ENCODE data around the gene PTPRK. TPM values are rescaled to one million over a fixed set of nuclear protein-coding genes. Genes with fewer than 3 reads are reported as not detected.

The PTPRK gene
- total RNA-seq, 1 donor from 2014 or later, result 13.0 TPM

GRCh38 chr6:128064540-128064895, 455.9 kb downstream of the PTPRK start:
- ATAC-seq, result no peak

- ATAC-seq, result no peak
Observed at GRCh38 chr6:128063850-128064539, 456.4 kb downstream of the PTPRK start.

DNA sequence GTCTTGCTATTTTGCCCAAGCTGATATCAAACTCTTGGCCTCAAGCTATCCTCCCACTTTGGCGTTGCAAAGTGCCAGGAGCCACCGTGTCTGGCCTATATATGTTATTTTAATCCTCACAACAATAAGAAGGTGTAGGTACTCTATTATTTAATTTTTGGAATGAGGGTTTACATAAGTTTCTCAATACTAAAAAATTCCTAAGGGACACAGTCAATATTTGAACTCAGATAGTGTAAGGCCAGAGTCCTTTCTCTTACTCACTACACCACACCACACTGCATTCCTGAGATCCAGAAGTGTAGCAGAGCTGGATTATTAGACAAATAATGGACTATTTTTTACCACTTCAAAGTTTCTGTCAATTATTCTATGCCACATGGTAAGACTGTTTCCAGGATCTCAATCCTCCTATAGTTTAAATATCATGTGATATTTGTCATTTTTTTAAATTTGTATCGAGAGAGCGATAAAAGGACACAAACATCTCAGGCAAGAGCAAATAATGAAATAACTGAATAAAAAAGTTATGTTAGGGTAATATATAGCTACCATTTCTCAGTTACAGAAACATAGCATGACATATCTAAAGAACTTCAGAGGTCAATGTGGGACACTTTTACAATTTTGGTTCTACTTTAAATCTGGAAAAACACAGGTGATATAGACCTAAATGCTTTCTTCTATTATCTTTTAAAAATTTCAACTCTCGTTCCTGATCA, 457.4 kb downstream of the PTPRK start:
- no peak for ATAC-seq

DNA sequence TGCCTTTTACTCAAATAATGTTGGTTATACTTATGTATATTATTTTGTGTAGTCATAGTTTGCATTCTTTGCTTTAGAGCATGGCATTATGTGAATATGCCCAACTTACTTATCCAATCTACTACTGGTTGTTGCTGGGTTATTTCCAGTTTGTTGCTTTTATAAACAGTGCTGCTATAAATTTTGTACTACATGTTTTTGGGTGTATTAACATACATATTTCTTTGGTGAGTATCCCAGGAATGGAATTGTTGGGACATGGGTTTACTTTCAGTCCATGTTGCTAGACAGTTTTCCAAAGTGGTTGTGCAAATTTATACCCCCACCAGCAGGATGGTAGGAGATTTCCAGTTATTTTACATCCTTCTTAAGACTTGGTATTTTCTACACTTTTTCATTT, 462.5 kb downstream of the PTPRK start:
- ATAC-seq, result no peak

DNA sequence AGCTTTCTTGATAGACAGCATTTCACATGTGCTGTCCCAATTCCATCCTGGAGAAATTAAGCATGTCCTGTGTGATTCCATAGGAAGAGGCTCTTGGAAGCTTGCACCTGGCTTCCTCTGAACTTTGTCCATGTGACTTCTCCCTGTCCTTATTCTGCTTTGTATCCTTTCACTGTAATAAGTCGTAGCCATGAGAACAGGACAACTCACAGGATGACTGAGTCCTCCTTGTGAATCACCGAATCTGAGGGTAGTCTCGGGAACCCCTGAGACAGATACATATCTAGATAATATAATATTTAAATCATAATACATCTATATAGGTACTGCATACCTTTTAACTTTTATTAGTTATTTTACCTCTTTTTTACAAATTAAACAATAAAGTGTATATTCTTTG, 462.9 kb downstream of the PTPRK start:
- ATAC-seq, result no peak

GRCh38 chr6:128053109-128053508, 467.3 kb downstream of the PTPRK start:
- ATAC-seq, result no peak

DNA sequence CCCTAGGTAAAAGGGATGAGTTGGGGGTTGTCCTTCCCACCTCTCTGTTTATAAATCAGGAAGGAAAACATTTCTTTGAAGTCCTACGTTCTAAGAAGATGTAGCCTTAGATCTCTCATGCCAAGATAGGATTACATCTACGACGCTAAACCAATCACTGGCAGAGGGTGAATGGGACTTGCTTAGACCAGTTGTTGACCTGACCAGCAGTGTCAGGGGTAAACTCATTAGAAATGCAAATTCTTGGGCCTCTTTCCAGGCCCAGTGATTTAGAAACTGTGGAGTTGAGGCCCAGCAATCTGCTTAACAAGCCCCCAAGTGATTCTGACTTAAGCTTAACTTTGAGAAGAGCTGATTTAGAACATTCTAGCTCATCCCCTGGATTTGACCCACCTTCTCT, 472.4 kb downstream of the PTPRK start:
- ATAC-seq, result no peak

DNA sequence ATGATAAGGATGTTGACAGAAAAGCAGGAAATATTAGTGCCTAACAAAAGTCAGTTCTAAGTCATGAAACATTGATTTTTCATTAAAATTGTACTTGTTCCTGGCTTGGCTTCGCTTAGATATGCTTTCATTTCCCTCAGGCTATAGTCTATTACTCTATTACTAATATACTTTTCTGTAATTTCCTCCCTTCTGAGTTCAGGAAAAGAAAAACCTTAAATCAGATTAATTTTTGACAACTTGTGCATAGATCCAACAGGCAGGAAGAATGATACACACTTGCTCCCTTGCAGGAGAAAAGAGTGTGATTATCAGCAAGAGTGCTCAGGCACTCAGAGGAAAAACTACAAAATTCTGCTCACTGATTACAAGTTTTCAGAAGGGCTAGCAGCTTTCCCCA, 474.4 kb downstream of the PTPRK start:
- ATAC-seq, result no peak

- ATAC-seq, result no peak
Observed at GRCh38 chr6:128039543-128039942, 480.9 kb downstream of the PTPRK start.

DNA sequence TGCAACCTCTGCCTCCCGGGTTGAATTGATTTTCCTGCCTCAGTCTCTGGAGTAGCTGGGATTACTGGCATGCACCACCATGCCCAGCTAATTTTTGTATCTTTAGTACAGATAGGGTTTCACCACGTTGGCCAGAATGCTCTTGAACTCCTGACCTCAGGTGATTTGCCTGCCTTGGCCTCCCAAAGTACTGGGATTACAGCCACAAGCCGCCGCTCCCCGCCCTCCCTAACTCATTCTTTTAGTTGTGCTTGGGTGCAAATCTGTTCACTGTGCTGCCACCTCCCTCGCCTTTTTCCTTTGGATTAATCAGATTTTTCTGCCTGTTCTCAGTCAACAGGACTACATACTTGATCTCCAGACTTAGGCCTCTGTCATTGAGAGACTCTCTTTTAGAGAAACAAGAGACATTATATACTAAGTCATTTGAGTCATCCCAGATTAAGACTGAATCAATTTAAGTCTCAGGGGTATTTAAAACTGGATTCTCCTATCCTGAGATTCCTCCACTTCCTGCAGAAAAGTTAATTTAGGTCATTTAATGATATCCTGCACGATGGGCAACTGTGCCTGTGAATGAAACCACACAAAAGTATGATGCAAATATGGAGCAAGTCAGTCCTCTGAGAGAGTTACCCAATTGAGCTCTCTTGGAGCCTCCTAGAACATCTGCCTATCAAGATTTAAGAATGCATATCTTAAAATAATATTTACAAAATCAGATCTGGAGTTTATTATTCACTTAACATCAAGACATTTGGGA, 483.4 kb downstream of the PTPRK start:
- no peak for ATAC-seq

- no peak for ATAC-seq
Observed at GRCh38 chr6:128033156-128033555, 487.2 kb downstream of the PTPRK start.

DNA sequence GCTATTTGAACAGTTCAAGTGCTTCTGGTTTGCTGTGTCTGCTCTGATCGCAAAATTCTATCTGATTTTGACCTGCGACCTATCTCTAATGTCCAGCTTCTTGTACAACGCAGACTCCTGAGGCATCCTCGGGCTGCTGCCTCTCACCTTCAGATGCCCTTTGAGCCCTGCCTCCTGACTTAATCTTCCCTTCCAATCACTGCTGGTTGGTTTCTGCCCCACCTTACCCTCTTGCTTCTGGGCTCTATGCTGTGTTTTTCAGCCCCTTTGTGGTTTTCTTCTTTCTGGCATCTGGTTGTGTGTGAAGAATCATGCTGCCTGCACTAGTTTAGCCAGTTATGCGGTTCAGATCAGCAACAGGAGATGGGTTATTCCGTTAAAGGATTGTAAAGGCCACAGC, 488.4 kb downstream of the PTPRK start:
- no peak for ATAC-seq

DNA sequence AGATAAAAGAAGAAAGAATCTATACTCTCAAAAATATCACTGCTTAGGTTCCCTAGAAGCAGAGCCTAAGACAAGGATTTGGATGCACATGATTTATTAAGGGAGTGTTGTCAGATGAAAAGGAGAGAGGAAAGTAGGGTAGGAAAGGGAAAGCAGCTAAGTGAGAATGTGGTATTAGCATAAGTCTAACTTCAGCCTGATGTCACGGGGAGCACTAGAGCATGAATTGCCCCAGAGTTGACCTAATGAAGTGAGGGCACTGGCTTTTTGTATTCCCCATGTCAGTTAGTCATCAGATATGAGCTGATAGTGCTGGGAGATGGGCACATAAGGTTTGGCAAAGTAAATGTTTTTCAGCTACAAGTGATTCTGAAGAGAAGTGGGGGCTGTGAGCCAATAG, 490.6 kb downstream of the PTPRK start:
- no peak for ATAC-seq

GRCh38 chr6:128028183-128028582, 492.2 kb downstream of the PTPRK start:
- no peak for ATAC-seq

- no peak for ATAC-seq
Observed at GRCh38 chr6:128025478-128025877, 494.9 kb downstream of the PTPRK start.

- no peak for ATAC-seq
Observed at GRCh38 chr6:128024969-128025368, 495.4 kb downstream of the PTPRK start.

GRCh38 chr6:128024046-128024445, 496.4 kb downstream of the PTPRK start:
- no peak for ATAC-seq

DNA sequence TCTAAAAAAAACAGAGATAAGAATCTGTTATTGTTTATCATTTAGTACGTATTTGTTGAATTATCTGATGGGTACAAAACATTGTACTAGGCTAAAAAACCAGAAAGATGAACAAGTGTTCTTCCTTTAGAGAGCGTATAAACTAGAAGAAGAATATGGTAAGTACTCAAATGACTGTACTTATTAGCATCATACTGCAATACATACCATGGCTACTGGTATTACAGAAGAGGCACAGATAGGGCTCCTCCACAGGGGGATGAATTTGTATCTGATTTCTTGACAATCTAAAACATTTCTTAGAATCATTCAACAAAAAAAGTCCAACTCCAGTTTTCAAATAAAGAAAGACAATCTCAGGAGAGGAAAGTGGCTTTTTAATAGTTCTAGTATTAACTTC, 501.6 kb downstream of the PTPRK start:
- ATAC-seq, result no peak

- no peak for ATAC-seq
Observed at GRCh38 chr6:128017288-128017687, 503.1 kb downstream of the PTPRK start.

- ATAC-seq, result no peak
Observed at GRCh38 chr6:128007658-128008057, 512.7 kb downstream of the PTPRK start.

DNA sequence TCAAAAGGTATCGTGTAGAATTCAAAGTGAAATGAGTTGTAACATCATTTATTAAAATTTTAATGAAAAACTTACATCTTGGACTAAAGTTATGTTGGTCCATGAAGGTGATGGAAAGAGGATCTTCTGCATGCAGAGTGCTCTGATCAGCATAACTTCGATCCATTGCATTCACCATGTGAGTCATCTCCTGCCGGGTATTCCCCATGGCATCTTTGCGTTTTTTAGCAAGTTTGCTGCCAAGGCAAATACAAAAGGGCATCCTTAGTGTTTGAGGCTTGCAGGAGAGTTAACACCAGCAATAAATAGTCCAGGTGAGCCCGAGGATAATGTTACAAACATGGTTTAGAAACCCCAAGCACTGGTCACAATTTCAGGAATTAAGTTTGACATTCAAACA, 515.4 kb downstream of the PTPRK start:
- no peak for ATAC-seq

GRCh38 chr6:128000363-128000762, 520.0 kb downstream of the PTPRK start:
- no peak for ATAC-seq

- ATAC-seq, result no peak
Observed at GRCh38 chr6:127998985-127999384, 521.4 kb downstream of the PTPRK start.
